Measurements from ENCODE around the gene GPRASP2. TPM values are rescaled to one million over a fixed set of nuclear protein-coding genes. Genes with fewer than 3 reads are reported as not detected.

Gene GPRASP2
- total RNA-seq, 4 donors from 2014 or later = 4.8 to 7.3 (median 6.5) TPM

Small RNA genes lying within 50 kb of the gene (small RNA-seq; reads per million reads assigned to genes)
- not detected for gene RNU6-589P

Other genes starting within 250 kb of the GPRASP2 start
- not detected for gene TCP11X2, start 240.6 kb upstream of the GPRASP2 start, total RNA-seq
- gene TMSB15A, start 195.7 kb upstream of the GPRASP2 start, total RNA-seq = not detected
- gene ARMCX5, start 112.9 kb upstream of the GPRASP2 start, total RNA-seq = 10 to 100 TPM in 2 of 4 donors, 1 to 10 TPM in 2; 3.6 to 21.2 (median 12.1) TPM
- 10 to 100 TPM; 10.5 to 21.2 (median 15.7) TPM for gene GPRASP1, start 61.0 kb upstream of the GPRASP2 start, total RNA-seq
- 1 to 10 TPM; 2.5 to 7.0 (median 3.0) TPM for gene GPRASP3, start 8.3 kb downstream of the GPRASP2 start, total RNA-seq
- 1 to 10 TPM in 3 of 4 donors, not detected in 1; 1.4 to 3.3 (median 2.4) TPM for gene RAB40AL, start 224.8 kb downstream of the GPRASP2 start, total RNA-seq

All from tibial nerve (tissue), 4 donors.